GM21390 (cell line): Measurements from ENCODE around the gene STX18.
A peak's percentile ranks its signal among the peaks of the same experiment; 100 is the strongest.
"Not testable (repeated sequence)": the region's sequence is repeated elsewhere in the genome, so short reads cannot be mapped to it uniquely, and the experiment has no call there.

Experiments
- ATAC-seq: cut with Tn5 transposase; IDR thresholded peaks from one replicate; pipeline ENCODE4 v1.9.1; 2021; ENCODE audit not compliant: unreplicated experiment

STX18 gene

GRCh38 chr4:4481399-4481994, 60.4 kb downstream of the STX18 start:
- ATAC-seq, result no peak

DNA sequence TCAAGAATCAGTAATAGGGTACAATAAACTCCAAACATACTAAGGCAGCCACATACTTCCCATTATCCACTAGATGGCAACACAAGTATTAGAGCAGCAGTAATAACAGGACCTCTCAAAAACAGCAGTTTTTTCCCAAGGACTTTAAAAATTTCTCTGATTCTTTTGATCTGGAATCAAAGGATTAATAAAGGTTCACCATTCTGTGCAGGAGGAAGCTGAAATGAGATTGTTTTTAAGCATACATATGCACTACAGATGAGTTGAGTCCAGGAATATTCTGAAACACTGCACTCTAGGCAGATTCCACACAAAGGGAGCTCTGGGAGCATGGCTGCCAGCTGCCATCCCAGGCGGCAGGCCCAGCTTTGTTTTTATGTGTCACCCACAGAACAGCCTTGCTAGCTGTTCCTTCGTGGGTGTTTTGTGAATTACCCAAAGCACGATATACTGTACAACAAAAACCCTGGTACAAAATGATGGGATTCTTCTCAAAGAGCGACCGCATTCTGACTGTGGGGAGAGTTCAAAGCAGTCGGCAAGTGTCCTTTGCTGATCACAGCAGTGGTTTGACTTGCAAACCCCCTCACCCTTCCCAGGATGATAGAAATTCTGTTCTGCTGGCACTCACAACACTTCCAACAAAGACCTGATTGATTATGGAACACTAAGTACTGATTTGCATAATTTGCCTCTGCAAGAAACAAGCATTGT, 61.0 kb downstream of the STX18 start:
- ATAC-seq, result no peak

GRCh38 chr4:4480205-4480604, 61.6 kb downstream of the STX18 start:
- ATAC-seq, result no peak

DNA sequence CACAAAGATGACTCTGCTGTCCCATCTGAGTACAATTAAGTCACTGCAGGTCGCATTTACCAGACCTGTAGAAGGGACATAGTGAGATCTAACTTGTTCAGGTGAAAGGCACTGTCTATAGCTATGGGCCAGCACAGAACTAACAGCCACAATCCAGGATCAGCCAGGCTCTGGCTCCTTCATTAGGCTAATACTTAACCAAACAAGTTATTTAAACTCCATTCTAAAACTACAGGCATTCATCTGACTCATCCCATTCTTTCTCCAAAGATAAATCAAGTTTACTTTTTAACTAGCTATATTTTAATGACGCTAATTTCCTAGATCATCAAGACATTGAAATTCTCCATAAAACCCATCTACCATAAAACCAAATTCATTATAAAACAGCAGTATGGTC, 62.5 kb downstream of the STX18 start:
- ATAC-seq, result no peak

GRCh38 chr4:4477796-4478195, 64.1 kb downstream of the STX18 start:
- no peak for ATAC-seq

DNA sequence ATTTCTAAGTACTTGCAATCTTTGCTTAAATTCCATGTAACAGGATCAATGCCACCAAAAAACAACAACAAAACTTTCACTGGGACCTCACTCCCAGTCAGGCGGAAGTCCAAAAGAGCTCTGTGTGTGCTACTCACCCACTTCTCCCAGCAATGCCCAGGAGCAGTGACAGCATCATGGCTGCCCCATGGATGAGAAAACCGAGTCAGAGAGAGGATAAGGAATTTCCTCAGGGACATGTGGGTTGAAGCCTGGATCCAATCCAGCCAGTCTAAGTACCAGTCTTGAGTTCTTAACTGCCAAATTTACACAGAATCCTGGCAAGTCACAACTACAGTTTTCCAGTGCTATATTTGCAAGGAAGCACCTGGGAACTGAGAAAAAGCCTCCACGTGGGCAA, 64.5 kb downstream of the STX18 start:
- ATAC-seq, result no peak

DNA sequence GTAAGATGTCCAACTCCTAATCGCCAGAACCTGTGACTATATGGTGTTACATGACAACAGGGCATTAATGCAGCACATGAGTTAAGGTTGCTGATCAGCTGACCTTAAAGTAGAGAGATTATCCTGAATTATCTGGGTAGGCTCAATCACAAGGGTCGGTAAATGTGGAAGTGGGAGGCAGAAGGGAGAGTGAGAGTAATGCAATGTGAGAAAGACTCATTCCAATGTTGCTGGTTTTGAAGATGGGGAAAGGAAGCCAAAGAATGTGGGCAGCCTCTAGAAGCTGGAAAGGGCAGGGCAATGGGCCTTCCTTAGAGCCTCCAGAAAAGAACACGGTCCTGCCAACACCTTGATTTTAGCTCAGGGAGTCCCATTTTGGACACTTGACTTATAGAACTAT, 67.4 kb downstream of the STX18 start:
- ATAC-seq, result no peak

DNA sequence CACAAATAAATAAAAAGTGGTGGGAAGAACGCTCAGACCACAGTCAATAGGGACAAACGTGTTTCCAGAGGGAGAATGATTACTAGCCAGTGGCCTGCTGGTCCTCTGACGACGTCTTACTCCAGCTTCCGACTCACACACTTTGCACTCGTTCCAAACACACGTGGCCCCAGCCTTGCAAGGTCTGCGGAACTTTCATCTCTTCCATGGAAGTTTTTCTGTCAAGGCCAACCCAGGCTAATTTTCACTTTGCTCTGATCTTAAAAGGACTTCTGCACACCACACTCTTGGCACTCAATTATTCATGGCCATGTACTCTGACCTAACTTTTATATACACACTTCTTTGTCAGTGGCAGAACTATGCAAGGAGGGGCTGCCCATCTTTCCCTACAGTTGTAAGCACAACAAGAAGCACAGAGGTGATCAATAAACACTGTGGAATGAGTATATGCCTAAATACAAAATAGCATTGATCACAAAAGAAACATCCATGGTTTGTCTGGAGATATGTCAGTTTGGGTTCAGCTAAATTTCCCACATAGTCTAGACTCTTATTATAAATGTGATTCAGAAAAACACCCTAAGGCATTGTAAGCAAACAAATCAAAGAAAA, 69.4 kb downstream of the STX18 start:
- ATAC-seq, result no peak

- ATAC-seq, result no peak
Measured at GRCh38 chr4:4471195-4471594, 70.7 kb downstream of the STX18 start.

- ATAC-seq, result no peak
Measured at GRCh38 chr4:4470208-4470607, 71.6 kb downstream of the STX18 start.

- ATAC-seq, result not testable (repeated sequence)
Measured at GRCh38 chr4:4465238-4465637, 76.6 kb downstream of the STX18 start.

- no peak for ATAC-seq
Measured at GRCh38 chr4:4462970-4463369, 78.9 kb downstream of the STX18 start.

DNA sequence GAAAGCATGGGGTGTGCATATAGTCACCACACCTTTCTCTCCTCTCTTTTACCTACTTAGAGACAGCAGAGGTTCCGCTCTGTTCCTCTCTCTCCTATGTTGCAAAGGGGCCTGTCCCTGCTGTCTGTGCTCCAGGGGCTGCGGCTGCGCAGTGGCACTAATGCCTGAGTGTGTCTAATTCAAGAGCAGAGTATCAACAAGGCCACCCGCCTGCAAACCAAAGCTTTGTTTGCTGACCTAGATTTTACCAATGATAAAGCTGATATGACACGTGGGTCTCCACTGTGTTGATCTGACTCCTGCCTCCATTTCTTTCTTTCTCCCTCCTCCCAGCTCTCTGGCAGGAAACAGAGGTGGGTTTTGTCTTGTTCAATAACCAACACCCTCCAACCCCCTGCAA, 80.0 kb downstream of the STX18 start:
- no peak for ATAC-seq

GRCh38 chr4:4461178-4461577, 80.7 kb downstream of the STX18 start:
- no peak for ATAC-seq

GRCh38 chr4:4460759-4461158, 81.1 kb downstream of the STX18 start:
- no peak for ATAC-seq

DNA sequence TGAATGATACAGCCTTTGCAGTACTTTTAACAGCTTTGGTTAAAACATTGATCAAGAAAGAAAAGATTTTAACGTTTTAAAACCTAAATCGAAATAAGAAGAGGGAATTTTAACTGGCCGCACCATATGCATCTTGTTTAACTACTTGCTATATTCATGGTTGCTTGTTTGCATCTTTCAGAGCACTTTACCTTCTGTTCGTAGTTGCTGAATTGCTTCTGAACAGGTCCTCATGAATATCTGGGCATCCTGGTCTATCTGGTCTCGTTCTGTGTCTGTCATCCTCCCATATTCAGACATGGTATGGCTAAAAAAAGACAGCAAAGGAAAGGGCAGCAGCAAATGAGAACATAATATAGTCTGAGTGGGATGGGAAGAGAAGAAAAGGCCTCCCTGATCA, 82.7 kb downstream of the STX18 start:
- no peak for ATAC-seq

DNA sequence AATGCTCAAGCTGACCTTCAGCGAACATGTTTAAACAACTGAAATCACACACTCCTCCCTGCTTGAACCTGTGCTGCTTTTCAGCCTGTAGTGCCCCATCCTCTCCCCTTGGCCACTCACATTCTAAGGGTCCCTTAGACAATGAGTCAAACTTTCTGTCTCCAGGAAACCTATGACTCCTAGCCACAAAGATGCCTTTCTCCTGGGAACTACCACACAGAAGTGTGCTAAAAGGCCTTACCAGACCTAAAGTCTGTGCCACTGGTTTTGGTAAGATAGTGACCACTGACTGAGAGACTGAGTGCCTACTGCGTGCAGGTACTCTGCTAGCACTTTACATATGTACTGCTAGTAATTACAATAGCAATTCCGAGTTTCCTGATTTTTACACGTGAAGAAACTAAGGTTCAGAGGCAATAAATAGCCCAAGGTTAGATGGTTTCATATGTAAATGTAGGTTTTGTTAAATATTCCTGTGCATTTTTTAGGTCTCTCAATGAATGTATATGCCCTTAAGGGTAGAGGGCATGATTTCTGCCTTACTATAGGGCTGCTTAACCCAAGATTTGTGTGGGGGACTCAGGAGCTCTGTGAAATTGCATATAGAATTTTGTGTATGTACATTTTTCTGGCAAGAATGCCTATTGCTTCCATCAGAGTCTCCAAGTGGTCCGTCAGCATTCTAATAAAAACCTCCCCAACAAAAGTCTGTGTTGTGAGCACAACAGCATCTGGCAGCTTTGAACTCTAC, 83.9 kb downstream of the STX18 start:
- no peak for ATAC-seq

- ATAC-seq, result no peak
Measured at GRCh38 chr4:4456816-4457578, 84.9 kb downstream of the STX18 start.

- ATAC-seq, result no peak
Measured at GRCh38 chr4:4456351-4456750, 85.5 kb downstream of the STX18 start.

DNA sequence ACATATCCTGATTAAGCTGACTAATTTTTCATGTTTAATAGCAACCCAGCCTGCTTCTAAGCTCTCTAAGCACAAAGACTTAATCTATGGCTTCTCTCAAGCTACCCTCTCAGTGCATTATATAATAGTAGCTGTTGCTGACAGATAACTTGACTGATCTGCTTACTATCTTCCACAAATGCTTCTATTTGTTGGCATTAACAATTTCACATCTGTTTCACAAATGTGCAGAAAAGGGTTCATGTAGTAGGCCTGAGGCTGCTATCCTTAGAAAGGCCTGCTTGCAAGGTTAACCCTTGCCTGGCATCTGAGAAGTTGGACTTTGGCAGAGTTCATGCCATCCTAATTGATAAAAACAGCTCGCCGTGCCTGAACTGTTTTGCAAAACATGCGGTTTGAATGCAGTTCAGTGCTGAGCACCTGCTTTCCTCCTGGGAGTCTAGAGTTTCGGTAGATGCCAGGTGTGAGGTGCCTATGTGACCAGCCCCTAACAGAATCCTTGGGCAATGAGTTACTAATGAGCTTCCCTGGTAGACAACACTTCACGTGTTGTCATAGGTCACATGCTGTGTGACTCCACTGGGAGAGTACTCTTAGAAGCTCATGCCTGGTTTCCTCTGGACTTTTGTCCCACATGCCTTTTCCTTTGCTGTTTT, 86.5 kb downstream of the STX18 start:
- ATAC-seq, result peak; percentile 86

GRCh38 chr4:4446434-4446833, 95.4 kb downstream of the STX18 start:
- no peak for ATAC-seq
